ENCODE data around the gene NUP98.

NUP98 gene

GRCh38 chr11:3835751-3836150 lies 38.4 kb upstream of the NUP98 start:
- no peak overlapping the region for H3K4me3 ChIP-seq (ENCODE audit: low read depth, low read length)
- DNase-seq = no peak
- H3K9me3 ChIP-seq = no peaks in the 10 kb centered on the region
- H3K27me3 ChIP-seq = no peaks in the 10 kb centered on the region
- TF ChIP-seq CTCF (IDR thresholded peaks at IDR 0.05; ENCODE audit: low read depth, low read length) = no peak
- no peaks in the 10 kb centered on the region for H3K4me1 ChIP-seq
- H3K36me3 ChIP-seq = no peaks in the 10 kb centered on the region

- no peaks in the 10 kb centered on the region for H3K9me3 ChIP-seq
- TF ChIP-seq CTCF (IDR thresholded peaks at IDR 0.05; ENCODE audit: low read depth, low read length) = no peak
- no peak overlapping the region for H3K4me3 ChIP-seq (ENCODE audit: low read depth, low read length)
- H3K4me1 ChIP-seq = no peaks in the 10 kb centered on the region
- DNase-seq = no peak
- no peaks in the 10 kb centered on the region for H3K36me3 ChIP-seq
- H3K27me3 ChIP-seq = no peaks in the 10 kb centered on the region
Observed at GRCh38 chr11:3834664-3835461, 37.5 kb upstream of the NUP98 start.

GRCh38 chr11:3834349-3834663 lies 37.0 kb upstream of the NUP98 start:
- Histone ChIP-seq H3K27me3 (no peaks in the 10 kb centered on the region), H3K4me3 (ENCODE audit: low read depth, low read length) (no peak overlapping the region), H3K36me3 (no peaks in the 10 kb centered on the region), H3K9me3 (no peaks in the 10 kb centered on the region), H3K4me1 (no peaks in the 10 kb centered on the region)
- no peak for DNase-seq
- TF ChIP-seq CTCF (IDR thresholded peaks at IDR 0.05; ENCODE audit: low read depth, low read length) = no peak

GRCh38 chr11:3833449-3833848 lies 36.1 kb upstream of the NUP98 start:
- H3K9me3 ChIP-seq = no peaks in the 10 kb centered on the region
- H3K27me3 ChIP-seq = no peaks in the 10 kb centered on the region
- no peak for TF ChIP-seq CTCF (IDR thresholded peaks at IDR 0.05; ENCODE audit: low read depth, low read length)
- H3K4me1 ChIP-seq = no peaks in the 10 kb centered on the region
- DNase-seq = no peak
- no peak overlapping the region for H3K4me3 ChIP-seq (ENCODE audit: low read depth, low read length)
- H3K36me3 ChIP-seq = no peaks in the 10 kb centered on the region

- no peak for DNase-seq
- Histone ChIP-seq H3K9me3 (no peaks in the 10 kb centered on the region), H3K4me3 (ENCODE audit: low read depth, low read length) (no peak overlapping the region), H3K27me3 (no peaks in the 10 kb centered on the region), H3K36me3 (no peaks in the 10 kb centered on the region), H3K4me1 (no peaks in the 10 kb centered on the region)
- TF ChIP-seq CTCF (IDR thresholded peaks at IDR 0.05; ENCODE audit: low read depth, low read length) = no peak
Observed at GRCh38 chr11:3832816-3833215, 35.5 kb upstream of the NUP98 start.

GRCh38 chr11:3831378-3832239 lies 34.3 kb upstream of the NUP98 start:
- Histone ChIP-seq H3K4me1 (no peaks in the 10 kb centered on the region), H3K27me3 (no peaks in the 10 kb centered on the region), H3K4me3 (ENCODE audit: low read depth, low read length) (no peak overlapping the region), H3K9me3 (no peaks in the 10 kb centered on the region), H3K36me3 (no peaks in the 10 kb centered on the region)
- TF ChIP-seq CTCF (IDR thresholded peaks at IDR 0.05; ENCODE audit: low read depth, low read length) = no peak
- no peak for DNase-seq

Data from BE2C (cell line).